Nephron (organoid): ENCODE data around the gene PAQR4.

Experiments used
- H3K27ac Mint-ChIP-seq, 3 experiments: 2 replicates each; pipeline ENCODE4 v1.8.0; 2020; ENCODE audit warnings: mixed read lengths in 3 of 3, mild to moderate bottlenecking in 2 of 3, moderate library complexity in 1 of 3
- H3K27me3 Mint-ChIP-seq: 2 replicates; pipeline ENCODE4 v1.8.0; 2021; ENCODE audit warnings: low read depth, mild to moderate bottlenecking, moderate library complexity, mixed read lengths
- H3K36me3 Mint-ChIP-seq: 2 replicates; pipeline ENCODE4 v1.8.0; 2020; ENCODE audit warnings: low read depth, mixed read lengths
- H3K4me1 Mint-ChIP-seq: 2 replicates; pipeline ENCODE4 v1.8.0; 2020; ENCODE audit warnings: mixed read lengths
- H3K4me3 Mint-ChIP-seq, 3 experiments: 2 replicates each; pipeline ENCODE4 v1.8.0; 2020; ENCODE audit warnings: mild to moderate bottlenecking in 3 of 3, mixed read lengths in 3 of 3, moderate library complexity in 2 of 3
- H3K9me3 Mint-ChIP-seq: 2 replicates; pipeline ENCODE4 v1.8.0; 2020; ENCODE audit warnings: mixed read lengths
- CTCF ChIP-seq, 3 experiments: fragments of 200-600 bp; sonication (generic); IDR thresholded peaks; one replicate each; pipeline ENCODE4 v1.5.0; 2021; ENCODE audit warnings: antibody characterized with exemption in 3 of 3; ENCODE audit not compliant: unreplicated experiment in 3 of 3

The PAQR4 gene

GRCh38 chr16:2979669-2980226 lies 10.6 kb downstream of the PAQR4 start:
- H3K36me3 Mint-ChIP-seq: no peaks in the 10 kb centered on the region
- H3K4me1 Mint-ChIP-seq: peaks cover 22% of the 10 kb centered on the region
- TF ChIP-seq CTCF (IDR thresholded peaks at IDR 0.05; ENCODE audit: unreplicated experiment in 3 of 3): no peak
- H3K4me3 Mint-ChIP-seq: peak overlapping the region; percentile 79 to 86 (median 82)
- no peak overlapping the region for H3K27ac Mint-ChIP-seq
- H3K27me3 Mint-ChIP-seq: peaks cover 8% of the 10 kb centered on the region
- H3K9me3 Mint-ChIP-seq: no peaks in the 10 kb centered on the region

- H3K9me3 Mint-ChIP-seq: no peaks in the 10 kb centered on the region
Observed at GRCh38 chr16:2980227-2981176, 11.4 kb downstream of the PAQR4 start, which contains the start of gene PKMYT1. PKMYT1 (minus strand) TSS chr16:2980446; CDS start chr16:2979657, 789 bp downstream.

GRCh38 chr16:2981177-2981898 lies 12.2 kb downstream of the PAQR4 start:
- Mint-ChIP-seq H3K27me3 (peaks cover 8% of the 10 kb centered on the region), H3K9me3 (no peaks in the 10 kb centered on the region), H3K36me3 (no peaks in the 10 kb centered on the region), H3K27ac (peak overlapping the region; percentile 78 to 88 (median 84)), H3K4me1 (peaks cover 22% of the 10 kb centered on the region), H3K4me3 (peak overlapping the region; percentile 83 to 93 (median 84))
- no peak for TF ChIP-seq CTCF (IDR thresholded peaks at IDR 0.05; ENCODE audit: unreplicated experiment in 3 of 3)

More at GRCh38 chr16:2980227-2981176, 11.4 kb downstream of the PAQR4 start, which contains the start of gene PKMYT1:
- no peaks in the 10 kb centered on the region for H3K36me3 Mint-ChIP-seq
- H3K27me3 Mint-ChIP-seq: peaks cover 8% of the 10 kb centered on the region
- peak within 1 kb of the TSS; percentile 83 to 93 (median 84) for H3K4me3 Mint-ChIP-seq
- H3K4me1 Mint-ChIP-seq: peaks cover 22% of the 10 kb centered on the region
- peak within 1 kb of the TSS; percentile 78 to 88 (median 84) for H3K27ac Mint-ChIP-seq
- TF ChIP-seq CTCF (IDR thresholded peaks at IDR 0.05; ENCODE audit: unreplicated experiment in 3 of 3): no peak

- Mint-ChIP-seq H3K36me3 (no peaks in the 10 kb centered on the region), H3K4me1 (peaks cover 22% of the 10 kb centered on the region), H3K27ac (peak overlapping the region; percentile 78 to 88 (median 84)), H3K9me3 (no peaks in the 10 kb centered on the region), H3K27me3 (peaks cover 8% of the 10 kb centered on the region), H3K4me3 (peak overlapping the region; percentile 83 to 93 (median 84))
- no peak for TF ChIP-seq CTCF (IDR thresholded peaks at IDR 0.05; ENCODE audit: unreplicated experiment in 3 of 3)
Observed at GRCh38 chr16:2981899-2982250, 12.7 kb downstream of the PAQR4 start.

GRCh38 chr16:2982402-2982801 lies 13.3 kb downstream of the PAQR4 start:
- TF ChIP-seq CTCF (IDR thresholded peaks at IDR 0.05; ENCODE audit: unreplicated experiment in 3 of 3): no peak
- Mint-ChIP-seq H3K27me3 (peaks cover 8% of the 10 kb centered on the region), H3K9me3 (no peaks in the 10 kb centered on the region), H3K4me1 (peaks cover 17% of the 10 kb centered on the region), H3K4me3 (peak overlapping the region; percentile 22 to 93 (median 84)), H3K36me3 (no peaks in the 10 kb centered on the region), H3K27ac (peak overlapping the region in 2 of 3 experiments; percentile 34 to 78)
